Measurements from ENCODE around the gene GLYAT. TPM values are rescaled to one million over a fixed set of nuclear protein-coding genes. Genes with fewer than 3 reads are reported as not detected.

GLYAT gene
- total RNA-seq, 1 experiment from 2014 or later: 0.39 TPM

DNA sequence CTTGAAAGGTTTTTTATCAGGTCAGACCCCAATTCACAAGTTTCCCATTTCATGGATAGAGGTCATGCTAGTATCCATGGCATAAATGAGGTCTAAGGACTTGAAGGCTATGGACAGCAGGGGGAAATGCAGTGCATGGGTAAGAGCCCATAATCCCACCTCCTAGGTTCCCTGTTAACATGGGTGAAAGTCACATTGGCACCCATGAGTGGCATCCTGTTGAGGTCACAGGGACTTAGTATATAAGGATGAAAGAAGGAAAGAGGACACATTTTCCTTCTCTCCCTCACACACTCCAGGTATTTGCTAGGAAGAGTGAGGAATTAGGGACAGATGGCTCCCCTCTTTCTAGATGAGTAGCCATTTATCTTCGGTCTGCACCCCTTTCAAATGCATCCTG, 9.4 kb upstream of the GLYAT start:
- BruUV-seq (replicated peaks): no TSS peak
- H3K4me1 ChIP-seq (ENCODE audit: insufficient read depth, low read length, poor library complexity, severe bottlenecking): no peaks in the 10 kb centered on the region
- H3K36me3 ChIP-seq (ENCODE audit: insufficient read depth, low read length, poor library complexity, severe bottlenecking): no peaks in the 10 kb centered on the region
- peaks cover 3% of the 10 kb centered on the region for H3K9me3 ChIP-seq (ENCODE audit: low read depth, low read length, poor library complexity, severe bottlenecking)
- H3K27me3 ChIP-seq (replicated peaks; ENCODE audit: insufficient read depth, low read depth, low read length, poor library complexity): no peaks in the 10 kb centered on the region
- intact Hi-C loops (cut with micrococcal nuclease; ENCODE audit: unreplicated experiment): no loop called here
- POLR2A ChIA-PET (ENCODE audit: low non-redundant PET): no interaction called here
- no peak for DNase-seq (ENCODE audit: low spot score)
- H3K4me3 ChIP-seq (ENCODE audit: low read depth, low read length, poor library complexity, severe bottlenecking): no peak overlapping the region
- CTCF ChIA-PET: no interaction called here
- H3K27ac ChIP-seq (ENCODE audit: low read depth, low read length, poor library complexity, severe bottlenecking): no peak overlapping the region
- TF ChIP-seq EZH2 (IDR thresholded peaks at IDR 0.05; ENCODE audit: borderline replicate concordance, low read depth, low read length, poor library complexity, severe bottlenecking): no peak
- TF ChIP-seq CTCF (conservative IDR thresholded peaks at IDR 0.05; ENCODE audit: low read depth, low read length): no peak

- intact Hi-C loops (cut with micrococcal nuclease; ENCODE audit: unreplicated experiment): no loop called here
- Histone ChIP-seq H3K9me3 (ENCODE audit: low read depth, low read length, poor library complexity, severe bottlenecking) (peaks cover 3% of the 10 kb centered on the region), H3K36me3 (ENCODE audit: insufficient read depth, low read length, poor library complexity, severe bottlenecking) (no peaks in the 10 kb centered on the region), H3K27ac (ENCODE audit: low read depth, low read length, poor library complexity, severe bottlenecking) (no peak overlapping the region), H3K27me3 (replicated peaks; ENCODE audit: insufficient read depth, low read depth, low read length, poor library complexity) (no peaks in the 10 kb centered on the region), H3K4me3 (ENCODE audit: low read depth, low read length, poor library complexity, severe bottlenecking) (no peak overlapping the region), H3K4me1 (ENCODE audit: insufficient read depth, low read length, poor library complexity, severe bottlenecking) (no peaks in the 10 kb centered on the region)
- POLR2A ChIA-PET (ENCODE audit: low non-redundant PET): no interaction called here
- BruUV-seq (replicated peaks): no TSS peak
- DNase-seq (ENCODE audit: low spot score): no peak
- TF ChIP-seq CTCF (conservative IDR thresholded peaks at IDR 0.05; ENCODE audit: low read depth, low read length): no peak
- TF ChIP-seq EZH2 (IDR thresholded peaks at IDR 0.05; ENCODE audit: borderline replicate concordance, low read depth, low read length, poor library complexity, severe bottlenecking): no peak
- CTCF ChIA-PET: no interaction called here
Observed at GRCh38 chr11:58740447-58740846, 8.7 kb upstream of the GLYAT start.

- ChIA-PET CTCF (no interaction called here), POLR2A (ENCODE audit: low non-redundant PET) (no interaction called here)
- Histone ChIP-seq H3K36me3 (ENCODE audit: insufficient read depth, low read length, poor library complexity, severe bottlenecking) (no peaks in the 10 kb centered on the region), H3K9me3 (ENCODE audit: low read depth, low read length, poor library complexity, severe bottlenecking) (peaks cover 3% of the 10 kb centered on the region), H3K27me3 (replicated peaks; ENCODE audit: insufficient read depth, low read depth, low read length, poor library complexity) (no peaks in the 10 kb centered on the region), H3K4me1 (ENCODE audit: insufficient read depth, low read length, poor library complexity, severe bottlenecking) (no peaks in the 10 kb centered on the region), H3K27ac (ENCODE audit: low read depth, low read length, poor library complexity, severe bottlenecking) (no peak overlapping the region), H3K4me3 (ENCODE audit: low read depth, low read length, poor library complexity, severe bottlenecking) (no peak overlapping the region)
- BruUV-seq (replicated peaks): no TSS peak
- no peak for TF ChIP-seq EZH2 (IDR thresholded peaks at IDR 0.05; ENCODE audit: borderline replicate concordance, low read depth, low read length, poor library complexity, severe bottlenecking)
- no peak for DNase-seq (ENCODE audit: low spot score)
- intact Hi-C loops (cut with micrococcal nuclease; ENCODE audit: unreplicated experiment): no loop called here
Observed at GRCh38 chr11:58739725-58740430, 8.1 kb upstream of the GLYAT start.

All from A673 (cell line).